GM12865 (cell line): Measurements from ENCODE around the gene ACTN2.

Experiments used
- DNase-seq: peaks from one replicate; pipeline ENCODE4 v3.0.0; 2010; ENCODE audit warnings: low read depth
- H3K4me3 ChIP-seq: 2 replicates; pipeline ENCODE4 v1.5.1; 2011; ENCODE audit warnings: mild to moderate bottlenecking, low read depth, low read length, control low read depth
- CTCF ChIP-seq: IDR thresholded peaks from 2 replicates; pipeline ENCODE4 v1.5.1; 2011; ENCODE audit warnings: low read length, control low read depth, low read depth, inconsistent platforms; ENCODE audit not compliant: insufficient read depth; ENCODE audit errors: missing control alignments

Gene ACTN2

GRCh38 chr1:236766506-236766905 lies 80.2 kb downstream of the ACTN2 start:
- H3K4me3 ChIP-seq, result no peak overlapping the region
- no peak for DNase-seq
- TF ChIP-seq CTCF, result no peak

GRCh38 chr1:236767276-236767675 lies 81.0 kb downstream of the ACTN2 start:
- H3K4me3 ChIP-seq, result no peak overlapping the region
- DNase-seq, result no peak
- TF ChIP-seq CTCF, result no peak

- no peak for DNase-seq
- H3K4me3 ChIP-seq, result no peak overlapping the region
- TF ChIP-seq CTCF, result no peak
Observed at GRCh38 chr1:236768601-236769000, 82.3 kb downstream of the ACTN2 start.

- no peak overlapping the region for H3K4me3 ChIP-seq
- no peak for DNase-seq
- TF ChIP-seq CTCF, result no peak
Observed at GRCh38 chr1:236773919-236774318, 87.6 kb downstream of the ACTN2 start.

- no peak for DNase-seq
- no peak overlapping the region for H3K4me3 ChIP-seq
- peak; percentile 9 for TF ChIP-seq CTCF
Observed at GRCh38 chr1:236774926-236775325, 88.6 kb downstream of the ACTN2 start.

GRCh38 chr1:236779312-236779711 lies 93.0 kb downstream of the ACTN2 start:
- no peak for TF ChIP-seq CTCF
- DNase-seq, result no peak

GRCh38 chr1:236785477-236785876 lies 99.2 kb downstream of the ACTN2 start:
- no peak overlapping the region for H3K4me3 ChIP-seq
- no peak for DNase-seq
- TF ChIP-seq CTCF, result no peak

More at GRCh38 chr1:236779312-236779711, 93.0 kb downstream of the ACTN2 start:
- no peak overlapping the region for H3K4me3 ChIP-seq
